ENCODE data around the gene SACS. TPM values are rescaled to one million over a fixed set of nuclear protein-coding genes. Genes with fewer than 3 reads are reported as not detected.

The SACS gene
- total and polyA plus RNA-seq, 2 of the 4 experiments (the other 2 are of a cell fraction), result 14.7 to 121 TPM

GRCh38 chr13:23399347-23399746, 34.2 kb downstream of the SACS start:
- TF ChIP-seq POLR2A (IDR thresholded peaks at IDR 0.05; ENCODE audit: low read depth, low read length) (no peak), BHLHE40 (IDR thresholded peaks at IDR 0.05; ENCODE audit: low read depth, low read length) (no peak), USF2 (IDR thresholded peaks at IDR 0.05; ENCODE audit: low read depth, low read length) (no peak), SMC3 (IDR thresholded peaks at IDR 0.05; ENCODE audit: low read depth, low read length) (no peak), MXI1 (IDR thresholded peaks at IDR 0.05; ENCODE audit: borderline replicate concordance, low read depth, low read length) (no peak), FOS (IDR thresholded peaks at IDR 0.05; ENCODE audit: low read depth, low read length) (no peak), MAFK (IDR thresholded peaks at IDR 0.05; ENCODE audit: low read depth, low read length) (no peak), RFX5 (IDR thresholded peaks at IDR 0.05; ENCODE audit: low read depth, low read length) (no peak)
- Histone ChIP-seq H2BK120ac (ENCODE audit: low read depth, low read length) (peak overlapping the region; percentile 32; the same call in 1 of the 2 replicates), H2AFZ (replicated peaks; ENCODE audit: low read length, poor library complexity) (no peak overlapping the region), H3K4me2 (ENCODE audit: low read depth, low read length) (no peak overlapping the region), H2BK20ac (ENCODE audit: low read depth, low read length) (0 out of 2 replicates have a peak overlapping the region, but pooled peaks have one; percentile 35), H3K4me3 (ENCODE audit: insufficient read depth, low read depth, low read length) (no peak overlapping the region), H3K9me1 (ENCODE audit: insufficient read depth, low read length) (no peaks in the 10 kb centered on the region), H2BK15ac (ENCODE audit: low read depth, low read length) (no peak overlapping the region), H3K4me1 (ENCODE audit: control insufficient read depth, insufficient read depth, low read length) (no peaks in the 10 kb centered on the region), H3K36me3 (ENCODE audit: control insufficient read depth, insufficient read depth, low read length) (no peaks in the 10 kb centered on the region), H3K18ac (ENCODE audit: low read depth, low read length) (no peak overlapping the region), H4K91ac (ENCODE audit: insufficient read depth, low read depth, low read length) (no peak overlapping the region), H4K8ac (ENCODE audit: low read depth in 2 of 2, low read length in 2 of 2) (peak overlapping the region in 1 of 2 experiments; percentile 49; a peak in 1 of 4 replicates), H3K14ac (replicated peaks; ENCODE audit: low read depth, low read length) (no peak overlapping the region; the same call in 1 of the 2 replicates), H3K56ac (ENCODE audit: extremely low read depth, insufficient read depth, low read length) (no peak overlapping the region), H3K9ac (ENCODE audit: low read depth, low read length) (no peak overlapping the region), H3K27me3 (ENCODE audit: control insufficient read depth, insufficient read depth, low read length) (no peaks in the 10 kb centered on the region), H3K9me3 (ENCODE audit: control insufficient read depth, insufficient read depth, low read length) (peaks cover 4% of the 10 kb centered on the region; the same call in 1 of the 2 replicates), H2BK5ac (ENCODE audit: low read depth, low read length, poor library complexity, severe bottlenecking) (peak overlapping the region; percentile 70), H2AK5ac (ENCODE audit: low read depth, low read length) (no peak overlapping the region), H2AK9ac (replicated peaks; ENCODE audit: low read depth, low read length, poor library complexity) (no peak overlapping the region), H3K79me1 (ENCODE audit: low read depth in 1 of 2, low read length in 2 of 2) (peaks cover 0 to 13% of the 10 kb centered on the region in 2 experiments; a peak in 3 of 4 replicates), H4K20me1 (ENCODE audit: insufficient read depth, low read length) (no peaks in the 10 kb centered on the region), H3K23ac (ENCODE audit: low read depth, low read length) (no peak overlapping the region), H3K27ac (ENCODE audit: insufficient read depth, low read length) (no peak overlapping the region), H4K5ac (ENCODE audit: low read depth, low read length) (peak overlapping the region; percentile 69; the same call in 1 of the 2 replicates), H3K4ac (ENCODE audit: low read depth, low read length) (no peak overlapping the region)
- ATAC-seq (ENCODE audit: low read depth), result no peak
- intact Hi-C loops (cut with micrococcal nuclease), result no loop called here
- no peak for DNase-seq
- ChIA-PET CTCF (interaction anchor here (0.6 kb wide), 1 partner anchor 317 kb away, joined by 6 read pairs; no protein-coding TSS in a partner anchor), POLR2A (ENCODE audit: unreplicated experiment) (no interaction called here)
- in situ Hi-C loops (cut with MboI; ENCODE audit: low sequenced_read_pairs), result no loop called here
- 20% methylated on average over 1 of the region's 6 CpGs; no CpG with 5 or more reads in 1 of the 2 experiments for WGBS, 2 experiments (ENCODE audit: extremely low coverage in 2 of 2, insufficient read length in 1 of 2)
- BruUV-seq (replicated peaks), result no TSS peak
- dilution Hi-C loops (cut with HindIII; ENCODE audit: low sequenced_read_pairs, unreplicated experiment), result no loop called here

Data from IMR-90 (cell line).